OCI-LY7 (cell line): ENCODE results near the gene NFIA.

ENCODE experiments used
- EZH2phosphoT487 ChIP-seq: fragments of 200-600 bp; sonication (generic); IDR thresholded peaks from 2 replicates; pipeline ENCODE4 v1.6.1; 2018; ENCODE audit warnings: low read depth, borderline replicate concordance, mild to moderate bottlenecking, mixed run types, antibody characterized with exemption, low read length, moderate library complexity, mixed read lengths
- TF ChIP-seq, protein P1 (sequence below): fragments of 200-600 bp; sonication (generic); conservative IDR thresholded peaks from 2 replicates; pipeline ENCODE4 v1.5.1; 2014; ENCODE audit warnings: mild to moderate bottlenecking, antibody characterized with exemption, low read length, moderate library complexity, mixed read lengths

- TF ChIP-seq, protein P1, sequence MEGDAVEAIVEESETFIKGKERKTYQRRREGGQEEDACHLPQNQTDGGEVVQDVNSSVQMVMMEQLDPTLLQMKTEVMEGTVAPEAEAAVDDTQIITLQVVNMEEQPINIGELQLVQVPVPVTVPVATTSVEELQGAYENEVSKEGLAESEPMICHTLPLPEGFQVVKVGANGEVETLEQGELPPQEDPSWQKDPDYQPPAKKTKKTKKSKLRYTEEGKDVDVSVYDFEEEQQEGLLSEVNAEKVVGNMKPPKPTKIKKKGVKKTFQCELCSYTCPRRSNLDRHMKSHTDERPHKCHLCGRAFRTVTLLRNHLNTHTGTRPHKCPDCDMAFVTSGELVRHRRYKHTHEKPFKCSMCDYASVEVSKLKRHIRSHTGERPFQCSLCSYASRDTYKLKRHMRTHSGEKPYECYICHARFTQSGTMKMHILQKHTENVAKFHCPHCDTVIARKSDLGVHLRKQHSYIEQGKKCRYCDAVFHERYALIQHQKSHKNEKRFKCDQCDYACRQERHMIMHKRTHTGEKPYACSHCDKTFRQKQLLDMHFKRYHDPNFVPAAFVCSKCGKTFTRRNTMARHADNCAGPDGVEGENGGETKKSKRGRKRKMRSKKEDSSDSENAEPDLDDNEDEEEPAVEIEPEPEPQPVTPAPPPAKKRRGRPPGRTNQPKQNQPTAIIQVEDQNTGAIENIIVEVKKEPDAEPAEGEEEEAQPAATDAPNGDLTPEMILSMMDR = no peak
- TF ChIP-seq EZH2phosphoT487 = no peak
Observed at GRCh38 chr1:61078618-61079295, 3.6 kb upstream of the NFIA start.
